MCF 10A (cell line): ENCODE results near the gene TP53TG5. TPM values are rescaled to one million over a fixed set of nuclear protein-coding genes. Genes with fewer than 3 reads are reported as not detected.

Experiments
- BruUV-seq: library from RNA; stranded (reverse); fragments of 400-500 nt; replicated peaks from 2 replicates; lab custom pipeline; 2021; lab: Mats Ljungman, UMichigan
- CTCF ChIA-PET: fragments of 300-600 bp; sonication (Branson Sonifier 250); formaldehyde crosslinking; extraction: SDS; loops from one replicate; lab custom pipeline; 2021; ENCODE audit warnings: antibody characterized with exemption, inconsistent platforms; lab: Yijun Ruan, JAX
- POLR2A ChIA-PET: fragments of 300-600, 350-650 bp; sonication (Branson Sonifier 250); formaldehyde crosslinking; extraction: SDS; loops from one replicate; lab custom pipeline; 2020; ENCODE audit warnings: antibody characterized with exemption, inconsistent platforms; lab: Yijun Ruan, JAX
- DNase-seq: peaks from one replicate; pipeline ENCODE4 v3.0.0-alpha.2; 2018; ENCODE audit not compliant: unreplicated experiment
- H3K27ac Mint-ChIP-seq: one replicate; pipeline ENCODE4 v1.8.0; 2022; ENCODE audit warnings: mild to moderate bottlenecking, low read depth, mixed read lengths; ENCODE audit not compliant: unreplicated experiment
- H3K27me3 Mint-ChIP-seq: one replicate; pipeline ENCODE4 v1.8.0; 2022; ENCODE audit warnings: mixed read lengths; ENCODE audit not compliant: insufficient read depth, unreplicated experiment
- H3K36me3 Mint-ChIP-seq: one replicate; pipeline ENCODE4 v1.8.0; 2022; ENCODE audit warnings: mild to moderate bottlenecking, moderate library complexity, mixed read lengths; ENCODE audit not compliant: insufficient read depth, unreplicated experiment
- H3K4me1 Mint-ChIP-seq: one replicate; pipeline ENCODE4 v1.8.0; 2022; ENCODE audit warnings: mixed read lengths; ENCODE audit not compliant: insufficient read depth, unreplicated experiment
- H3K4me3 Mint-ChIP-seq: one replicate; pipeline ENCODE4 v1.8.0; 2022; ENCODE audit warnings: mild to moderate bottlenecking, moderate library complexity, mixed read lengths; ENCODE audit not compliant: unreplicated experiment
- H3K9me3 Mint-ChIP-seq: one replicate; pipeline ENCODE4 v1.8.0; 2022; ENCODE audit warnings: mixed read lengths; ENCODE audit not compliant: unreplicated experiment
- CTCF ChIP-seq: fragments of 200-600 bp; IDR thresholded peaks from one replicate; pipeline ENCODE4 v1.8.0; 2022; ENCODE audit warnings: antibody characterized with exemption, mild to moderate bottlenecking; ENCODE audit not compliant: unreplicated experiment
- intact Hi-C: fragments of 100-400 bp; cut with micrococcal nuclease; formaldehyde crosslinking; loops from 2 replicates; pipeline ENCODE4 v1.14.1; 2022
- total RNA-seq: library from RNA; stranded (reverse); gene quantifications from 2 replicates; pipeline ENCODE4 v1.2.3, GENCODE V29; 2022

Gene TP53TG5
- total RNA-seq, 1 experiment from 2014 or later, result not detected

- BruUV-seq, result no TSS peak
- CTCF ChIA-PET, result interaction anchor here (1.0 to 2.3 kb wide), 2 partner anchors 13 to 43 kb away, joined by 7 to 10 read pairs; partner anchors contain the start of gene SYS1
- POLR2A ChIA-PET, result interaction anchor here (0.9 to 1.0 kb wide), 2 partner anchors 10 to 374 kb away, joined by 3 read pairs; partner anchors contain the start of gene PIGT
- no peaks in the 10 kb centered on the region for H3K27me3 Mint-ChIP-seq
- intact Hi-C loops, result no loop called here
- no peak for TF ChIP-seq CTCF
- H3K4me3 Mint-ChIP-seq, result peak overlapping the region; percentile 71
- no peaks in the 10 kb centered on the region for H3K4me1 Mint-ChIP-seq
- DNase-seq, result no peak
- H3K36me3 Mint-ChIP-seq, result no peaks in the 10 kb centered on the region
- peaks cover 11% of the 10 kb centered on the region for H3K9me3 Mint-ChIP-seq
- H3K27ac Mint-ChIP-seq, result no peak overlapping the region
Observed at GRCh38 chr20:45405571-45406259, 27.6 kb upstream of the TP53TG5 start.

DNA sequence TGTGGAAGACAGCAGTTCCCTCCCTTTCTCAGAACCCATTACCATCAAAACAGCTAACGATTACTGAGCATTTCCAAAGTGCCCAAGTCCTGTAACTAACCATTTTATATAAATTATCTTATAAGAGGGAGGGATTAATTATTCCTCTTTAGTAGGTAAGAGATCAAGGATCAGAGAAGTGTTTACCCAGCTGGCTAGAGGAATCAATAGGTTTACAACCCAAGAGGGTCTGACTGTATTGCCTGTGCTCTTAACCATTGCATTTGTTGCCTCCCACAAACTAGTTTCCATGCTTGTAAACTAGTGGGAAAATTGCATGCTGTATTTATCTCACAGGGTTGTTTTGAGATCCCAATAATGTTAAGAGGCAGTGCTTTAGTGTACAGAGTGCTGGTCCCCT, 26.3 kb upstream of the TP53TG5 start:
- intact Hi-C loops, result no loop called here
- Mint-ChIP-seq H3K36me3 (no peaks in the 10 kb centered on the region), H3K4me1 (no peaks in the 10 kb centered on the region), H3K4me3 (peak overlapping the region; percentile 71), H3K27ac (no peak overlapping the region), H3K9me3 (peaks cover 19% of the 10 kb centered on the region), H3K27me3 (no peaks in the 10 kb centered on the region)
- ChIA-PET CTCF (interaction anchor here (0.5 to 2.3 kb wide), 7 partner anchors 12 to 85 kb away, joined by 3 to 10 read pairs (median 3); partner anchors contain the start of gene SYS1), POLR2A (interaction anchor here (1.1 to 2.3 kb wide), 2 partner anchors 12 to 41 kb away, joined by 4 to 10 read pairs; partner anchors contain the start of genes PIGT and SYS1)
- no peak for TF ChIP-seq CTCF
- DNase-seq, result no peak
- BruUV-seq, result no TSS peak

DNA sequence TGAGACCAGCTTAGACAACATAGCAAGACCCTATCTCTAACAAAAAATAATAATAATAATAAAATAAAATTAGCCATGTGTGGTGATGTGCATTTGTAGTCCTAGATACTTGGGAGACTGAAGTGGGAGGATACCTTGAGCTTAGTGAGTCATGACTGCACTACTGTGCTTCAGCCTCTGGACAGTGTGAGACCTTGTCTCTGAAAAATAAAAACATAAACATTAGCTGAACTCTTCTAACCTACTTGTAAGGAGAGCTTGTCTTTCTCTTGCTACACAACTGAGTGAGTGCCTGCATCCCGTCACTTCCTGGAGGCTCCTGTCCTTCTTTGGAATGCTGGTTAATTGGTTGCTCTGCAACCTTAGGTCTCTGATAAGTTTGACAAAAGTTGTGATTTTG, 24.8 kb upstream of the TP53TG5 start:
- ChIA-PET CTCF (interaction anchor here (0.6 to 1.1 kb wide), 5 partner anchors 29 to 115 kb away, joined by 3 to 5 read pairs (median 3); no protein-coding TSS in a partner anchor), POLR2A (interaction anchor here (0.7 to 2.3 kb wide), 2 partner anchors 13 to 30 kb away, joined by 4 to 10 read pairs; partner anchors contain the start of gene PIGT)
- no peak for DNase-seq
- H3K27ac Mint-ChIP-seq, result no peak overlapping the region
- no TSS peak for BruUV-seq
- H3K27me3 Mint-ChIP-seq, result no peaks in the 10 kb centered on the region
- H3K36me3 Mint-ChIP-seq, result no peaks in the 10 kb centered on the region
- no peaks in the 10 kb centered on the region for H3K4me1 Mint-ChIP-seq
- H3K4me3 Mint-ChIP-seq, result no peak overlapping the region
- H3K9me3 Mint-ChIP-seq, result peaks cover 29% of the 10 kb centered on the region
- intact Hi-C loops, result no loop called here
- TF ChIP-seq CTCF, result no peak

GRCh38 chr20:45400346-45401031, 22.4 kb upstream of the TP53TG5 start:
- Mint-ChIP-seq H3K4me1 (no peaks in the 10 kb centered on the region), H3K27ac (no peak overlapping the region), H3K36me3 (no peaks in the 10 kb centered on the region), H3K9me3 (peaks cover 29% of the 10 kb centered on the region), H3K27me3 (no peaks in the 10 kb centered on the region), H3K4me3 (no peak overlapping the region)
- CTCF ChIA-PET, result no interaction called here
- intact Hi-C loops, result no loop called here
- BruUV-seq, result no TSS peak
- DNase-seq, result no peak
- TF ChIP-seq CTCF, result no peak
- POLR2A ChIA-PET, result no interaction called here
